Putamen (tissue), 1 donor: ENCODE data around the gene KRTAP10-5.

Experiments
- DNase-seq: peaks from one replicate; pipeline ENCODE4 v3.0.0-alpha.2; 2016; ENCODE audit warnings: low spot score

The KRTAP10-5 gene

DNA sequence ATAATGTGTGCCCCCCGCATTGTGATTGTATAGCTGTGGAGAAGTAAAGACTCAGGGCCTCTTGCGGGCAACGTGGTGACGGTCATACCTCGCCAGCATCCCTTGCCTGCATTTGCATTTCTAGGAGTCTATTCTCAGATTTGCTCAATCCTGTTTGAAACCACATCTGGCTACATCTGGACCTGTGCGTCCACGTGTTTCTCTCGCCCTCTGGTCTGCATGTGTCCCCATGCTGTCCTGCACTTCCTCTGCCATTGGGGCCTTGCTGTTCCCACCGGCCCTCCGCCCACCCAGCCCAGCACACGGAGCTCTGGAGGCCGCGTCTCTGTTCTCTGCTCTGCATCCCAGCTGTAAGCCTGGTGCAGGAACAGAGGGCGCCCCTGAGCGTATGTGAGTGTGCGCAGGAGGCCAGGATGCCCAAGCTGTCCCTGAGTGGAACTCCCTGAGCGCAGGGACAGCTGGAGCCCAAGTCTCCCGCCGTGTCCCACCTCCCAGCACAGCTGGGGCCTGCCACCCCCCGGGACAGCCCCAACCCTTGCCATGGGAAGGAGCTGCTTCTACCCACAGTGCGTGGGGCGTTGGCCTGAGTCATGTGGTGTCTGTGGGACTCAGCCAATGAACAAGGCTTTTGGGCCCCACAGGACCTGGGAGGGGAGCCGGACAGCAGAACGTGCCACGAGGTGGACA is 30.7 kb downstream of the KRTAP10-5 start:
- DNase-seq, result no peak

DNA sequence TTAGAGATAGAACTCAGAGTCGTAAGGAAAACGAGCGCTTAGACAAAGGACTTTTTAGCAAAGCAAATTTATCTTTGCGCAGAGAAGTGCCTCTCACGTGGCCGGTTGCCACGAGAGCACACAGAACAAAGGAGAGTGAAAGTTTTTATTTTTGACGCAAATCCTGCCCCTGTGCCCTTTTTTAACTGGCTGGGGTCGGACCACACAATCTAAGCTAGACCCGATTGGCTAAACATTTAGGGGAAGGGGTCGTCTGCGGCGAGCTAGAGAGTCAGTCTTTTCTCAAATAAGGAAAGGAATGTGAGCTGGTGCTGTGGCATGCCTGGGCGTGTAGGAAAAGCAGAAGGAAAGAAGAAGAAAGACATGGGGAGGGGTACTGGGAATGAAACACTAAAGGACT is 31.5 kb downstream of the KRTAP10-5 start:
- no peak for DNase-seq

DNA sequence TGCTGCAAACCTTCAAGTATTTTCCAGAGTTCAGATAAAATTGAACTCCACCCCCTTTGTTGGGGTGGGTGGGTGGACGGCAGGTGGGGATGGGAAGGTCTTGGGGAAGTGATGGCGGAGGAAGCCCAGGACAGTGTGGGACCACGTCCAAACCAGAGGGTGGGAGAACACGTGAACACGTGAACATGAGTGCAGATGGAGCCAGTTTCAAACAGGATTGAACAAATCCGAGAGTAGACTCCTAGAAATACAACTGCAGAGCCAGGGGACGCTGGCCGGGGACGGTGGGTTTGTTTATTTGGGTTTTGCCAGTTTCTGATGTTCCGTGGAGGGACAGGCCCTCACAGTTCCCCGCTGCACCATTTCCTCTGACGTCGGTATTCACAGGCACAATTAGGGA is 32.0 kb downstream of the KRTAP10-5 start:
- no peak for DNase-seq

DNA sequence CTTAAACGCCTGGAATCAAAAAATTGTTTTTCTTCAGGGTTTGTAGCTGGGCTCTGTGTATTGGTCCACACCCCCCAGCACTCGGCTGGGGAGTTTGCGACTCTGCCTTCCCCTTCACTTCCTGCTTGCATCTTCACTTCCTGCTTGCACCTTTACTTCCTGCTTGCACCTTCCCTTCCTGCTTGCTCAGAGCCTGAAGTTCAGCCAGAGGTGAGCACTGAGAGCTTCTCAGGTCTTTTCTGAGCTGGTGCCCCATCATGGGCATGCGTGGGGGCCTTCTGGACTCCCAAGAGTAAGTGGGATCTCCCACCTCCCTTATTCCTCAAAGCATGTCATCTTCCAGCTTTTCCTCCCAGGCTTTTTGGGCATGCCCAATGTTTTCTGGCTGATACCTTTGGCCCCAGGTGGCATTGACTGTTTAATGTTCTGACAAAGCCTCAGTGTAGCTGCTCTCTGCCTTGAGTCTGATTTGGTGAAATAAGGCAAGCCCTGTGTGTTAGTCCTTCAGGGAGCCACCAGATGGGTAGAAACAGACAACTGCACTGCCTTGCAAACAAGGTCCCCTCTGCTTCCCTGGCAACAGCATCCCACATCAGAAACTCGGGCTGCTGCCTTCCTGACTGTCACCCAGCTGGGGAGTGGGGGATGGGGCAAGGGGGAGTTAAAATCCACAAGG is 32.6 kb downstream of the KRTAP10-5 start:
- DNase-seq, result no peak

DNA sequence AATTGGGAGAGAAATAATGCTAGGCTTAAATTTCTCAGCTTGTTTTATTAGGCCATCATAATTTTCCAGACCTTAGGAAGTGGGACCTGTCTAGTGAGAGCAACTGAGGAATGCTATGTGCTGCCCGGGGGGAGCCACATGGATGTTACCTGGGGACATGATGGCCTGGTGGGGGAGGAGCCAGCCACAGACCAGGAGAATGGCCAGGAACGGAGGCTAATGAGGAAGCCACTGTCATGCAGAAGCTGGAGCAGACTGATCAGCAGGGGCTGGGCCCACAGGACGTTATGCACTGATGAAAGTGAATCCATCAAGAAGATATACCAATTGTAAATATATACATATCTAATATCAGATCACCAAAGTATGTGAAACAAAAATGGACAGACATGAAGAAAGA is 35.8 kb downstream of the KRTAP10-5 start:
- DNase-seq, result no peak

DNA sequence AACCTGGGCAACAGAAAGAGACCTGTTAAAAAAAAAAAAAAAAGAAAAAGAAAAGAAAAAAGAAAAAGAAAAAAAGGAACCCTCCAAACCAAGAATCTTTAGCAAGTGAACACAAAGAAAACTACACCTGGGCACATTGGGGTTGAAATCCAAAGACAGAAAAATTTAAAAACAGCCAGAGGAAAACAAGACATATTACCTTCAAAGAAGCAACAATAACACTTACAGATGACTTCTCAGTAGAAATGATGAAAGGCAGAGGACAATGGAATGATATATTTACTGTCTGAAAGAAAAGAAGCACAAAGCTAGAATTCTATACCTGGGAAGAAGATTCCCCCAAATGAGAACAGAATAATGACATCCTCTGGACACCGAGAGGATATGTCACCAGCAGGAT is 37.7 kb downstream of the KRTAP10-5 start:
- DNase-seq, result no peak

DNA sequence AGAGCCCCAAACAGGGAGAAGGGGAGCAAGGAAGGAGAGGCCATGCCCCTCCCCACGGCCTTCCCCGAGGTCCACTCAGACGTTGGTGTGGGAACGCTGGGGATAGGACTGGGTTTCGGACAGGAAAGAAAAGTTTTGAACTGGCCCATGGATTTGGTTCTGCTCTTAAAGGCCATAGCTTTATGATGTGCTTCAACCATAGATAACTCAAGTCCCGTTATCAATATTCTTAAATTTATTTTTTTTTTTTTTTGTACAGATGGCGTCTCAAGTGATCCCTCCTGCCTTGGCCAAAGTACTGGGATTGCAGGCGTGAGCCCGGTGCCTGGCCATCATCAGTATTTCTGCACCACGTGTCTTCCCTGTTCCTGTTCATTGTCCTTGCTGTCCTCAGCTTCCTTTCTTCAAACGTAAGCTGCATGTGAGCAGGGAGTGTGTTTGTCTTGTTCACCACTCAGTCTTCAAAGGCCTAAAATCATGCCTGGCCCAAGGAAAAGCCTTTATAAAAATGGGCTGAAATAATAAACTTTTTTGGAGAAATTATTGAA is 39.6 kb downstream of the KRTAP10-5 start:
- no peak for DNase-seq

DNA sequence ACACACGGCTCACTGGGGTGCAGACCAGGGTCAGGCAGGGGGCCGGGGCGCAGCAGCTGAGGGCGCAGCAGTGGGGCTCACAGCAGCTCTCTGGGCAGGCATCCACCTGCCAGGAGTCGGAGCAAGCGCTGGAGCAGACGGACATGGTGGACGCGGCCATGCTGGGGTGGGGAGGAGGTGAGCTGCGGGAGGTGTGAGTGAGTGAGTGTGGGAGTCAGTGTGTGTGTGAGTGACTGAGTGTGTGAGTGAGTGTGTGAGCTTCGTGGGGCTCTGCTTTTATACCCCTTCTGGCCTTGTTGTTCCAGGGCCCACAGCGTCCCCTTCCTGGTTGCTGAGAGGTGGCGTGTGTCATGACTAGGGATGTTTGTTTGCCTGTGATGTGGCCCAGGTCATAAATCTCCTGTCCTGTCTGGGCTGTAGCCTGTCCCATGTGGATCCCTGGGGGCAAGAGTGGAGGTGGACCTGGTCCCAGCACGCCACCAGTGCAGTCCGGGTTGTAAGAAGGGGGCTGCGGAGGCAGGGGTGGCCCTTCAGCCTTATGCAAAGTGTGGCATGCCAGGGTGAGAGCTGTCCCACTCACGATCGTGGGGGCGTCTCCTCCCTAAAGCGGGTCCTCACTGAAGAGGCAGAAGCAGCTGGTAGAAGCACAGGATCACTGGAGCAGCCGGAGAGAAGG is 40.3 kb downstream of the KRTAP10-5 start, which contains the start of gene KRTAP10-1:
KRTAP10-1 (minus strand) TSS at position 205 of the 676 bp plus-strand sequence; CDS start at position 160, 45 bp downstream.
- no peak for DNase-seq

DNA sequence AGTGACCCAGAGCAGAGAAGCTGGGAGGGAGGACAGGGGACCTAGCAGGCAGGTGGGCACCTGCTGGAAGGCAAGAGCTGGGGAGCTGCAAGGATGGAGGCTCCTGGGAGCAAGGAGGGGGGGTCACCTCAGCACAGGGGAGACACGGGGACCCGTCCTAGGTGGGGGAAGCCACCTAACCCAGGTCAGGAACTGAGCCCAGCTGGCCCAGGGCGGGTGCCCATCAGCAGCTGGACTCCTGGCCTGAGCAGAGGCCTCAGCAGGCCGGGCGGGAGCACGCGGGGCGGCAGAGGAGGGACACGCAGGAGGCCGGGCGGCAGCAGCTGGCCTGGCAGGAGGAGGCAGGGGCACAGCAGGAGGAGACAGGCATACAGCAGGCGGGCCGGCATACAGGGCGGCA is 41.4 kb downstream of the KRTAP10-5 start:
- no peak for DNase-seq

DNA sequence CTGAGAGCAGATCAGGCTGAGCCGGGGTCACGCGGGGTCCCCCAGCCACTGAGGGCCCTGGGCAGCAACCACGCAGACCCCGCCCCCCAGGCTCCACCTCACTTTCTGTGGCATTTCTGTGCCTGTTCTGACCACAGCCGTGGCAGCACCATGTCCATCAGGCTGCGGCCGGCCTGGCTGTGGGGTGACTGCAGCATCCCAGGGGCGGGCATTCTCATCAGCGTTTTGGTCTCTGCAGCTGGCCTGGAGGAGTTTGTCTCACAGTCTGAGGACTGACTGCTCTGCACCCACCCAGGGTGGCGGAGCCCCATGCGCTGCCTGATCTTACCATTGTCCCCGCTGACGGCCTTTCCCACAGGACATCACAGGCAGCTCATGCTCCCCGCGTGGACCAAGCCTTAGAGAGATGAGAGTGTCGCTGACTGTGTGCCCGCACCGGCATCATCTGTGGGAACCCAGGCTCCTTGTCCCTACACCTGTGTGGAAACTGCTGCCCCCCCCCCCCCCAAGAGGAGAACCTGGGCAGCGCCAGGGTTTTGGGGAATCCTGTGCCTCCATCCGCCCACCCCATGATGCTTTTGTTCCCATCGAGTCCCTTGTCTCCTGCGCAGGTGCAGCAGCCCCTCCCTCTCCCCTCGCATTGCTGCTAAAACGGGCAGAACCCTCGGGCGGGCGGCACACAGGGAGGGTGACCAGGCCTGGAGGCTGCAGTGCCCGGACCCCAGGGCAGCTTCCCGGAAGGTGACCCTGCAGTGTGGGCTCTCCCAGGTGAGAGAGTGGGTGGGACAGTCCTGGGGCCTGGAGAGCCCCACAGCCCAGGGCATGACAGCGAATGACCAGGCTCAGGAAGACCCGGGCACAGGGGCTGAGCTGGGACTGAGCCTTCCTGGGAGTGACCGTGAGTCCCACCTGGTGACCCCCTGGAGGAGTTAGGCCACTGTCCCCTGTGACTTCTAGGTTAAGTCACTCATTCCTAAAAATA is 42.2 kb downstream of the KRTAP10-5 start:
- DNase-seq, result no peak

DNA sequence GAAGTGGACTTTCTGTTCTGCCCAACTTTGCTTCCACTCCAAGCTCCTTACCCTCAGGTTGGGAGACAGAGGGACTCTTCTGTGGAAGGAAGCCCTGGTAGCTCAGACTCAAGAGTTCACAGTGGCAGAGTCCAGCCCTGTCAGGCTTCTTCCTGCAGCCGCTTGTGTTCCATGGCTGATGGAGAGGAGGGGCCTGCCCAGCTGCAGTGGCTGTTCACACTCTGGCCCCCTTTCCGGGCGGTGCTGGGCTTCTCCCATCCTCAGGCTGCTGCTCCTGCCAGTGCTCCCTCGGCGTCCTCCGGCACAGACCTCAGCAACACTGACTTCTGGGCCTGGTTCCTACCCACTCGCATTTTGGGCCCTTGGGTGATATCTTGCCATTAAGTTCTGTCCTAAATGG is 44.4 kb downstream of the KRTAP10-5 start:
- no peak for DNase-seq

DNA sequence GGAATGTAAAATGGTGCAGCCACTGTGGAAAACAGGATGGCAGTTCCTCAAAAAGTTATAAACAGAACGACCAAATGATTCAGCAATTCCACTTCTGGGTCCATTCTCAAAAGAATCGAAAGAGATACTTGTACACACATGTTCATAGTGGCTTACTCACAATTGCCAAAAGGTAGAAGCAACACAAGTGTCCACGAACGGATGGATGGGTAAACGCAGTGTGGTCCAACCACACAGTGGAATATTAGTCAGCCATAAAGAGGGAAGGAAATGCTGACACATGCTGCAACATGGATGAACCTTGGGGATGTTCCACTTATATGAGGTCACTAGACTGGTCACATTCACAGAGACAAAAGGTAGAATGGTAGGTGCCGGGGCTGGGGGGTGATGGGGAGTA is 45.7 kb downstream of the KRTAP10-5 start:
- no peak for DNase-seq

DNA sequence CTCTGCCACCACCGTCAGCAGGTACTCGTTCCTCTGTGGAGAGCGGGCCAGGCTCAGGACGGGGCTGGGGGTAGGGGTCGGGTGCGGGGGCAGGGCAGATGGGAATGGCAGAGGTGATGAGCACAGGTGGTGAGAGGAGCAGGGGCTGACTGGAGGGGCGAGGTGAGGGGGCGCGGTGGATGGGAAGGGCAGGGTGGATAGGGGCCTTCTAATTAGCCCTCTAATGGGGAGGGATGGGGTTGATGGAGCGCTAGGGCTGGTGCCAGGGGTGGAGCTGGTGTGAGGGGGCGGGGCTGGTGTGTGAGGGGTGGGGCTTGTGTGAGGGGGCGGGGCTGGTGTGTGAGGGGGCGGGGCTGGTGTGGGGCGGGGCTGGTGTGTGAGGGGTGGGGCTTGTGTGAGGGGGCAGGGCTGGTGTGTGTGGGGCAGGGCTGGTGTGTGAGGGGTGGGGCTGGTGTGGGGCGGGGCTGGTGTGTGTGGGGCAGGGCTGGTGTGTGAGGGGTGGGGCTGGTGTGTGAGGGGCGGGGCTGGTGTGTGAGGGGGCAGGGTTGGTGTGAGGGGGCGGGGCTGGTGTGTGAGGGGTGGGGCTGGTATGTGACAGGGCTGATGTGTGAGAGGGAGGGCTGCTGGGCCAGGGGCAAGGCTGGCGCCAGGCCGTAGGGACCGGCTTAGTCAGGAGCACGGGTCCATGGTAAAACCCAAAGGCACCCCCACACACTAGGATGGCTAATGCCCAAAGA is 46.3 kb downstream of the KRTAP10-5 start:
- DNase-seq, result no peak

DNA sequence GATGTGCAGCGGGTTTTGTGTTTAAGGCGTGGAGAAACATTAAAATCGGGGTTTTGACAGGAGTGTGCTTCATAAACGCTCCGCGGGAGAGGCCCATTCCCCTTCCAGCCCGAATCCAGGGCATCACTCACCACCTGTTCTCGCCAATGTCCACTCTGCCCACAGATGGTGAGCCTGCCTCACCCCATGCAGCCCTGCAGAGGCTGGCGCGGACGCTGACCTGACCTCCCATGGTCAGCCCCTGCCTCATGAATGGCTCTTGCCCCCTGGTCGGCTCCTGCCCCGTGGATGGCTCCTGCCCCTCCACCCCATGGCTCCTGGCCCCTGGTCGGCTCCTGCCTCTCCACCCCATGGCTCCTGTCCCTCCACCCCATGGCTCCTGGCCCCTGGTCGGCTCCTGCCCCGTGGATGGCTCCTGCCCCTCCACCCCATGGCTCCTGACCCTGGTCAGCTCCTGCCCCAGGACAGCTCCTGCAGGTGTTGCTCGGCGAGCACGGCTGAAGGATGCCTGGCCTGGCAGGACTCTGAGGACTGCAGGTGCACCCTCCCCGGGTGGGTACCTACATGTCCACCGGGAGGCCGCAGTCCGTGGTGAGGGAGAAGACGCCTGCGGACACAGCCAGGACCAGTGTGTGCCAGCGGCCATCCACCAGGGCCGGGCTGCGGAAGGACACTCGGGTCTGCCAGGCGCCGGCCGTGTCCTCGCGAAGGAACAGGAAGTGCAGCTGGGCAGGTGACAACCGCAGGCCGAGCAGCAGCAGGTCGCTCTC is 47.1 kb downstream of the KRTAP10-5 start:
- DNase-seq, result no peak

DNA sequence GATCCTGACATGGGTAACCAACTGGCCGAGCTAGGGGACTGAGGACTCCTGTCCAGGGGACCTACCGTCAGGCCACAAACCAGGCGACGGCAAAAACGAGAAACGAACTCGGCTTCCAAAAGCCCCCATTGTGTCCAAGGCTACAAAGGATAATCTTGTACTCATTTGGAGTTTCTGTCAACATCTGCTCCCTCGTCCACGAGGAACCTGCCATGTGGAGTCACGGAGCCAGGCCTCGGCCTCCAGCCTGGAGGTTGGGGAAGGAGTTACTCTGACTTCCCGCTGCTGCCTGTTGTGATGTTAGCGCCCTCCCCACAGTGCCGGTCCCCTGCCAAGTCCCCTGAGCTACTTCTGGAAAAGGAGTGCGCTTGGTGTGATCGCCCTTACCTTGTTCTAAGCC is 47.7 kb downstream of the KRTAP10-5 start:
- DNase-seq, result no peak

DNA sequence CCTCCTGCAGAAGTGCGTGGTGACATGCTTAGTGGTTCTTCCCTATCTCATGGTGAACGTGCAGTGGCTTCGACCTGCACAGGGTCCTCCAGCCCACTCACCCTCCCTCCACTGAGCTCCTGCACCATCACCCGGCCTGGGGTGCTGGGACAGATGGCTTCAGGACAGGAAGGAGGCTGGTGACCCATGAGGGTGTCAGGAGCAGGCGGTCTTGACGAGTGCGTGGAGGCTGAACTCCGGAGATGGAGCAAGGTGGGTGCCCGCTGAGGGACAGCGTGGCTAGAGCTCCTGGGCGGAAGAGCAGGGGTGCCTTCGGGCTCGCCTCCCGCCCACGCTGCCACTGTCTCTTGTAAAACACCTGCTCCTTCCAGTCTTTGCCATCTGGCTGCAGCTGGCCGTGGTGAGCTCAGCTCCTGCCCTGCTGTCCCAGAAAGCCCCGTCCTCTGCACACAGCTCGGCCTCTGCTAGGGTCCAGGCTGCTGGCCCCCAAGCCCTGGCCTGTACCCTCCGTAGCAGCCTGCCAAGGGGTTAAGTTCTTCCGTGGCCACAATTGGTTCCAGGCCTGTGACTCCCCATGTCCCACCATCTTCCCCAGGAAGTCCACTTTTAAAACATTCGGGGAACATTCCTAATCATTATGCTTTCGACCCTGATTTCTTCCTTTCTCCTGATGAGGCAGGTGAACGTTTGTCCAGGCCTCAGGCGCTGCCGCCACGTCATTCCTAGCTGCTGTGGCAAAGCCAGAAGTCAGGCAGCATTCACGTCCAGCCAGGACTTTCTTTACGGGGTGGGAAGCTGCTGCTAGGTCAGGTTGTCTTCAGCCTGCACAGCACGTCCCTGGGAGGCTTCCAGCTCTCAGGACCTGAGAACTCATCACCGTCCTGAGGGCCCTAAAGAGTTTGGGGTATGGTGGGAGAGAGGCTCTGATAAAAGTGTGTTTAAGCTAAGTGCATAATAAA is 48.5 kb downstream of the KRTAP10-5 start:
- DNase-seq, result no peak

DNA sequence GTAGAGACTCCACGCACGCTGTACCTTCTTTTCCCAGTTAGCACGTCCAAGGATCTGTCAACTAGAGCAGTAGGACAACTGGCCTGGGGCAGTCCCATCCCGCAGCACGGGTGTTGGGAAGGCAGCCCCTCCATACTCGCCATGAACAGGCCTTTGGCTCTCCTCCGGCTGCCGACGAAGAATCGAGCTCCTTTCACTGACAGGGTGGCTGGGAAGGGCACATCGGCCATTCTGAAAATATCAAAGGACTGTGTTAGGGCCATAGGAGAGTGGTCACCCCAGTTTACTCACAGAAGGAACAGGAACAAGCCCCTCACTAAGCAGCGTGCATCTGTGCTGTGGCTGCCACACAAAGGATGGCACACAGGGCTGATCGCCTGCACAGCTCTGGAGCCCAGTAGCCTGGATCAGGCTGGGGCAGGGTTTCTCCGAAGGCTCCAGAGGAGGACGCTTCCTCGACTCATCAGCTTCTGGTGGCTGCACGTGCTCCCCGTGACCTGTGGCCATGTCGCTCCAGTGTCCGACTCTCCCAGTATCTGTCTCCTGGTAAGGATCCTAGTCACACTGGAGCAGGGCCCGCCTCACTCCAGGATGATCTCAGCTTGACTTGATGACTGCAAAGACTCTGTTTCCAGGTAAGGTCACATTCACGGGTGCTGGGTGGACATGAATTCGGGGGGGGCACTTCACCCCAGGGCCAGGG is 49.4 kb downstream of the KRTAP10-5 start:
- no peak for DNase-seq

DNA sequence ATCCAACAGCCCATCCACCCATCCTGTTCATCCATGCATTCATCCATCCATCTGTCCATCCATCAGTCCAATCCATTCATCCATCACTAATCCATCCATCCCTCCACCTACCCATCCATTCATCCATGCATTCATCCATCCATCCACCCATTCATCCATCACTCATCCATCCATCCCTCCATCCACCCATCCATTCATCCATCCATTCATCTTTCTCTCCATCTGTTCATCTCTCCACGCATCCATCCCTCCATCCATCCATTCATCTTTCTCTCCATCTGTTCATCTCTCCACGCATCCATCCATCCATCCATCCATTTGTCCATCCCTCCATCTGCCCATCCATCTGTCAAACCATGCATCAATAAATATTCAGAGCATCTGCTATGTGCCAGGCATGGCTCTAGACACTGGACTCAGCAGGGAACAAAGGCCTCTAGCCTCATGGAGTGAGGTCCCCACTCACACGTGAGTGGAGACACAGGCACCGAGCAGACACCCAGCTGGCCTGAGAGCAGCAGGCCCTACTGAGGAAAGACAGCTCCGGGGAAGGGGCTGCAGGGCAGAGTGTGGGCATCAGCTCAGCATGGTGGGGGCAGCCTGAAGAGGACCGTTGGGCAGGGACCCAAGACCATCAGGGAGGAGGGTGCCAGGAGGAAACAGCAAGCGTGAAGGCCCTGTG is 50.0 kb downstream of the KRTAP10-5 start:
- DNase-seq, result no peak
